GM23338 (cell line): ENCODE measurements around the gene ABCC10. TPM values are rescaled to one million over a fixed set of nuclear protein-coding genes. Genes with fewer than 3 reads are reported as not detected.

Source experiments
- ATAC-seq: fragments of 200-7000 bp; cut with Tn5 transposase; 3 replicates; pipeline ENCODE4 v1.9.1; 2020
- DNase-seq: peaks from one replicate; pipeline ENCODE4 v3.0.0-alpha.2; 2015; ENCODE audit warnings: low spot score
- H2AFZ ChIP-seq: fragments of 200-600 bp; sonication (generic); 2 replicates; pipeline ENCODE4 v1.8.0; 2016; ENCODE audit warnings: antibody characterized with exemption, mild to moderate bottlenecking, moderate library complexity
- H3F3A ChIP-seq: fragments of 200-600 bp; sonication (generic); replicated peaks from 2 replicates; pipeline ENCODE4 v1.8.0; 2017; ENCODE audit warnings: antibody characterized with exemption, mixed run types, low read depth
- H3K27ac ChIP-seq: fragments of 200-600 bp; sonication (generic); 2 replicates; pipeline ENCODE4 v1.6.1; 2016; ENCODE audit warnings: low read depth
- H3K27me3 ChIP-seq: fragments of 200-600 bp; sonication (generic); 2 replicates; pipeline ENCODE4 v1.8.0; 2016; ENCODE audit warnings: mild to moderate bottlenecking, mixed run types, moderate library complexity; ENCODE audit not compliant: insufficient read depth
- H3K36me3 ChIP-seq: fragments of 200-600 bp; sonication (generic); 2 replicates; pipeline ENCODE4 v1.8.0; 2016; ENCODE audit warnings: mild to moderate bottlenecking; ENCODE audit not compliant: insufficient read depth
- H3K4me1 ChIP-seq: fragments of 200-600 bp; sonication (generic); 2 replicates; pipeline ENCODE4 v1.8.0; 2016; ENCODE audit warnings: mild to moderate bottlenecking, moderate library complexity; ENCODE audit not compliant: insufficient read depth
- H3K4me2 ChIP-seq: fragments of 200-600 bp; sonication (generic); 2 replicates; pipeline ENCODE4 v1.7.1; 2017; ENCODE audit warnings: mixed run types
- H3K4me3 ChIP-seq: fragments of 200-600 bp; sonication (generic); 2 replicates; pipeline ENCODE4 v1.6.1; 2016; ENCODE audit warnings: mixed run types
- H3K79me2 ChIP-seq: fragments of 200-600 bp; sonication (generic); replicated peaks from 2 replicates; pipeline ENCODE4 v1.8.0; 2017; ENCODE audit warnings: mild to moderate bottlenecking; ENCODE audit not compliant: insufficient read depth
- H3K9me2 ChIP-seq: fragments of 200-600 bp; sonication (generic); 2 replicates; pipeline ENCODE4 v1.8.0; 2017; ENCODE audit not compliant: insufficient read depth
- H4K20me1 ChIP-seq: fragments of 200-600 bp; sonication (generic); replicated peaks from 2 replicates; pipeline ENCODE4 v1.8.0; 2017; ENCODE audit warnings: mild to moderate bottlenecking; ENCODE audit not compliant: insufficient read depth
- H3K27ac Mint-ChIP-seq: 2 replicates; pipeline ENCODE4 v1.8.0; 2020; ENCODE audit warnings: inconsistent platforms, mild to moderate bottlenecking, moderate library complexity, mixed read lengths
- H3K27me3 Mint-ChIP-seq: 3 replicates; pipeline ENCODE4 v1.8.0; 2022; ENCODE audit warnings: low read depth, mild to moderate bottlenecking, moderate library complexity, mixed read lengths, inconsistent platforms; ENCODE audit not compliant: insufficient read depth, poor library complexity
- H3K36me3 Mint-ChIP-seq: 3 replicates; pipeline ENCODE4 v1.8.0; 2021; ENCODE audit warnings: low read depth, mild to moderate bottlenecking, inconsistent platforms, moderate library complexity, mixed read lengths
- H3K4me1 Mint-ChIP-seq: 3 replicates; pipeline ENCODE4 v1.8.0; 2020; ENCODE audit warnings: mild to moderate bottlenecking, inconsistent platforms, mixed read lengths
- H3K4me3 Mint-ChIP-seq: 3 replicates; pipeline ENCODE4 v1.8.0; 2021; ENCODE audit warnings: moderate library complexity, mild to moderate bottlenecking, inconsistent platforms, mixed read lengths
- H3K9me3 Mint-ChIP-seq: 3 replicates; pipeline ENCODE4 v1.8.0; 2020; ENCODE audit warnings: moderate library complexity, mild to moderate bottlenecking, inconsistent platforms, mixed read lengths
- CREB1 ChIP-seq: fragments of 250-450 bp; sonication (Bioruptor Pico); IDR thresholded peaks from 2 replicates; pipeline ENCODE4 v1.5.0; 2020; ENCODE audit warnings: low read depth, mild to moderate bottlenecking, moderate library complexity
- CTCF ChIP-seq, 2 experiments: fragments of 200-600 bp in 1 of 2; sonication (generic) in 1 of 2; conservative IDR thresholded peaks; 2 replicates each; pipeline versions ENCODE4 v1.5.1 to v1.6.1; 2016 to 2017; ENCODE audit warnings: antibody characterized with exemption in 2 of 2, low read depth in 2 of 2, mild to moderate bottlenecking in 2 of 2, moderate library complexity in 1 of 2
- ETS1 ChIP-seq: IDR thresholded peaks from 2 replicates; pipeline ENCODE4 v1.6.1; 2016; ENCODE audit warnings: antibody characterized with exemption
- EZH2 ChIP-seq: fragments of 200-600 bp; sonication (generic); IDR thresholded peaks from one replicate; pipeline ENCODE4 v1.8.0; 2017; ENCODE audit warnings: antibody characterized with exemption, mild to moderate bottlenecking, low read depth; ENCODE audit not compliant: unreplicated experiment
- EZH2phosphoT487 ChIP-seq: fragments of 200-600 bp; sonication (generic); IDR thresholded peaks from one replicate; pipeline ENCODE4 v1.8.1; 2018; ENCODE audit warnings: antibody characterized with exemption; ENCODE audit not compliant: unreplicated experiment
- JUNB ChIP-seq: IDR thresholded peaks from one replicate; pipeline ENCODE4 v1.6.1; 2016; ENCODE audit warnings: antibody characterized with exemption; ENCODE audit not compliant: unreplicated experiment
- NANOG ChIP-seq: IDR thresholded peaks from 2 replicates; pipeline ENCODE4 v1.6.1; 2016; ENCODE audit warnings: antibody characterized with exemption, borderline replicate concordance
- POLR2AphosphoS5 ChIP-seq: IDR thresholded peaks from 2 replicates; pipeline ENCODE4 v1.6.1; 2016; ENCODE audit warnings: antibody characterized with exemption, low read depth
- STAT1 ChIP-seq: IDR thresholded peaks from one replicate; pipeline ENCODE4 v1.6.1; 2016; ENCODE audit warnings: antibody characterized with exemption; ENCODE audit not compliant: unreplicated experiment
- ZNF114 ChIP-seq: fragments of 250-450 bp; sonication (Bioruptor Pico); IDR thresholded peaks from 2 replicates; pipeline ENCODE4 v1.5.0; 2020; ENCODE audit warnings: mild to moderate bottlenecking, moderate library complexity
- ZNF331 ChIP-seq: fragments of 250-450 bp; sonication (Bioruptor Pico); IDR thresholded peaks from 2 replicates; pipeline ENCODE4 v1.5.0; 2020; ENCODE audit warnings: low read depth, mild to moderate bottlenecking, moderate library complexity
- polyA plus RNA-seq: library from polyadenylated mRNA; unstranded; fragments of >200 nt; fragmentation: Nextera tagmentation; extraction: Ambion mirVana; gene quantifications from 2 replicates; pipeline ENCODE4 v1.2.1, GENCODE V29; 2016
- total RNA-seq: library from RNA; depleted of rRNA; stranded (reverse); fragments of >200 nt; shearing (Covaris generic); gene quantifications from 2 replicates; pipeline ENCODE4 v1.2.3, GENCODE V29; 2014
- TF ChIP-seq, protein P1 (sequence below): IDR thresholded peaks from one replicate; pipeline ENCODE4 v1.6.1; 2018; ENCODE audit warnings: antibody characterized with exemption; ENCODE audit not compliant: unreplicated experiment
- TF ChIP-seq, protein P2 (sequence below): fragments of 250-450 bp; sonication (Bioruptor Pico); IDR thresholded peaks from 2 replicates; pipeline ENCODE4 v1.5.0; 2020; ENCODE audit warnings: mild to moderate bottlenecking, moderate library complexity

Gene ABCC10
- total and polyA plus RNA-seq, 2 experiments from 2014 or later, result 16.9 to 17.5 TPM

- peak overlapping the region; percentile 81 for H3K4me3 ChIP-seq
- DNase-seq (no peak), ATAC-seq (no peak)
- Mint-ChIP-seq H3K9me3 (no peaks in the 10 kb centered on the region), H3K4me3 (peak overlapping the region; percentile 88), H3K36me3 (no peaks in the 10 kb centered on the region; the same call in 2 of the 3 replicates), H3K4me1 (peaks cover 35% of the 10 kb centered on the region), H3K27ac (peak overlapping the region; percentile 48), H3K27me3 (peaks cover 7% of the 10 kb centered on the region)
- peak overlapping the region; percentile 52; the same call in 1 of the 2 replicates for H2AFZ ChIP-seq
- no peaks in the 10 kb centered on the region for H3K36me3 ChIP-seq
- peaks cover 35% of the 10 kb centered on the region for H3K4me1 ChIP-seq
- H3K4me2 ChIP-seq, result peak overlapping the region; percentile 97
- no peaks in the 10 kb centered on the region for H4K20me1 ChIP-seq
- no peaks in the 10 kb centered on the region for H3F3A ChIP-seq
- 0 out of 2 replicates have a peak overlapping the region, but pooled peaks have one; percentile 8 for H3K27ac ChIP-seq
- peaks cover 40% of the 10 kb centered on the region for H3K79me2 ChIP-seq
- TF ChIP-seq ZNF114 (CRISPR knock-in tag) (no peak), EZH2 (no peak), JUNB (no peak), CTCF (conservative IDR thresholded peaks at IDR 0.05; ENCODE audit: low read depth in 2 of 2) (no peak), ZNF331 (CRISPR knock-in tag) (no peak), POLR2AphosphoS5 (no peak), ETS1 (no peak), NANOG (no peak), CREB1 (CRISPR knock-in tag) (no peak), STAT1 (no peak), EZH2phosphoT487 (no peak)
- TF ChIP-seq, protein P1, sequence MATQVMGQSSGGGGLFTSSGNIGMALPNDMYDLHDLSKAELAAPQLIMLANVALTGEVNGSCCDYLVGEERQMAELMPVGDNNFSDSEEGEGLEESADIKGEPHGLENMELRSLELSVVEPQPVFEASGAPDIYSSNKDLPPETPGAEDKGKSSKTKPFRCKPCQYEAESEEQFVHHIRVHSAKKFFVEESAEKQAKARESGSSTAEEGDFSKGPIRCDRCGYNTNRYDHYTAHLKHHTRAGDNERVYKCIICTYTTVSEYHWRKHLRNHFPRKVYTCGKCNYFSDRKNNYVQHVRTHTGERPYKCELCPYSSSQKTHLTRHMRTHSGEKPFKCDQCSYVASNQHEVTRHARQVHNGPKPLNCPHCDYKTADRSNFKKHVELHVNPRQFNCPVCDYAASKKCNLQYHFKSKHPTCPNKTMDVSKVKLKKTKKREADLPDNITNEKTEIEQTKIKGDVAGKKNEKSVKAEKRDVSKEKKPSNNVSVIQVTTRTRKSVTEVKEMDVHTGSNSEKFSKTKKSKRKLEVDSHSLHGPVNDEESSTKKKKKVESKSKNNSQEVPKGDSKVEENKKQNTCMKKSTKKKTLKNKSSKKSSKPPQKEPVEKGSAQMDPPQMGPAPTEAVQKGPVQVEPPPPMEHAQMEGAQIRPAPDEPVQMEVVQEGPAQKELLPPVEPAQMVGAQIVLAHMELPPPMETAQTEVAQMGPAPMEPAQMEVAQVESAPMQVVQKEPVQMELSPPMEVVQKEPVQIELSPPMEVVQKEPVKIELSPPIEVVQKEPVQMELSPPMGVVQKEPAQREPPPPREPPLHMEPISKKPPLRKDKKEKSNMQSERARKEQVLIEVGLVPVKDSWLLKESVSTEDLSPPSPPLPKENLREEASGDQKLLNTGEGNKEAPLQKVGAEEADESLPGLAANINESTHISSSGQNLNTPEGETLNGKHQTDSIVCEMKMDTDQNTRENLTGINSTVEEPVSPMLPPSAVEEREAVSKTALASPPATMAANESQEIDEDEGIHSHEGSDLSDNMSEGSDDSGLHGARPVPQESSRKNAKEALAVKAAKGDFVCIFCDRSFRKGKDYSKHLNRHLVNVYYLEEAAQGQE, result no peak
- TF ChIP-seq, protein P2, sequence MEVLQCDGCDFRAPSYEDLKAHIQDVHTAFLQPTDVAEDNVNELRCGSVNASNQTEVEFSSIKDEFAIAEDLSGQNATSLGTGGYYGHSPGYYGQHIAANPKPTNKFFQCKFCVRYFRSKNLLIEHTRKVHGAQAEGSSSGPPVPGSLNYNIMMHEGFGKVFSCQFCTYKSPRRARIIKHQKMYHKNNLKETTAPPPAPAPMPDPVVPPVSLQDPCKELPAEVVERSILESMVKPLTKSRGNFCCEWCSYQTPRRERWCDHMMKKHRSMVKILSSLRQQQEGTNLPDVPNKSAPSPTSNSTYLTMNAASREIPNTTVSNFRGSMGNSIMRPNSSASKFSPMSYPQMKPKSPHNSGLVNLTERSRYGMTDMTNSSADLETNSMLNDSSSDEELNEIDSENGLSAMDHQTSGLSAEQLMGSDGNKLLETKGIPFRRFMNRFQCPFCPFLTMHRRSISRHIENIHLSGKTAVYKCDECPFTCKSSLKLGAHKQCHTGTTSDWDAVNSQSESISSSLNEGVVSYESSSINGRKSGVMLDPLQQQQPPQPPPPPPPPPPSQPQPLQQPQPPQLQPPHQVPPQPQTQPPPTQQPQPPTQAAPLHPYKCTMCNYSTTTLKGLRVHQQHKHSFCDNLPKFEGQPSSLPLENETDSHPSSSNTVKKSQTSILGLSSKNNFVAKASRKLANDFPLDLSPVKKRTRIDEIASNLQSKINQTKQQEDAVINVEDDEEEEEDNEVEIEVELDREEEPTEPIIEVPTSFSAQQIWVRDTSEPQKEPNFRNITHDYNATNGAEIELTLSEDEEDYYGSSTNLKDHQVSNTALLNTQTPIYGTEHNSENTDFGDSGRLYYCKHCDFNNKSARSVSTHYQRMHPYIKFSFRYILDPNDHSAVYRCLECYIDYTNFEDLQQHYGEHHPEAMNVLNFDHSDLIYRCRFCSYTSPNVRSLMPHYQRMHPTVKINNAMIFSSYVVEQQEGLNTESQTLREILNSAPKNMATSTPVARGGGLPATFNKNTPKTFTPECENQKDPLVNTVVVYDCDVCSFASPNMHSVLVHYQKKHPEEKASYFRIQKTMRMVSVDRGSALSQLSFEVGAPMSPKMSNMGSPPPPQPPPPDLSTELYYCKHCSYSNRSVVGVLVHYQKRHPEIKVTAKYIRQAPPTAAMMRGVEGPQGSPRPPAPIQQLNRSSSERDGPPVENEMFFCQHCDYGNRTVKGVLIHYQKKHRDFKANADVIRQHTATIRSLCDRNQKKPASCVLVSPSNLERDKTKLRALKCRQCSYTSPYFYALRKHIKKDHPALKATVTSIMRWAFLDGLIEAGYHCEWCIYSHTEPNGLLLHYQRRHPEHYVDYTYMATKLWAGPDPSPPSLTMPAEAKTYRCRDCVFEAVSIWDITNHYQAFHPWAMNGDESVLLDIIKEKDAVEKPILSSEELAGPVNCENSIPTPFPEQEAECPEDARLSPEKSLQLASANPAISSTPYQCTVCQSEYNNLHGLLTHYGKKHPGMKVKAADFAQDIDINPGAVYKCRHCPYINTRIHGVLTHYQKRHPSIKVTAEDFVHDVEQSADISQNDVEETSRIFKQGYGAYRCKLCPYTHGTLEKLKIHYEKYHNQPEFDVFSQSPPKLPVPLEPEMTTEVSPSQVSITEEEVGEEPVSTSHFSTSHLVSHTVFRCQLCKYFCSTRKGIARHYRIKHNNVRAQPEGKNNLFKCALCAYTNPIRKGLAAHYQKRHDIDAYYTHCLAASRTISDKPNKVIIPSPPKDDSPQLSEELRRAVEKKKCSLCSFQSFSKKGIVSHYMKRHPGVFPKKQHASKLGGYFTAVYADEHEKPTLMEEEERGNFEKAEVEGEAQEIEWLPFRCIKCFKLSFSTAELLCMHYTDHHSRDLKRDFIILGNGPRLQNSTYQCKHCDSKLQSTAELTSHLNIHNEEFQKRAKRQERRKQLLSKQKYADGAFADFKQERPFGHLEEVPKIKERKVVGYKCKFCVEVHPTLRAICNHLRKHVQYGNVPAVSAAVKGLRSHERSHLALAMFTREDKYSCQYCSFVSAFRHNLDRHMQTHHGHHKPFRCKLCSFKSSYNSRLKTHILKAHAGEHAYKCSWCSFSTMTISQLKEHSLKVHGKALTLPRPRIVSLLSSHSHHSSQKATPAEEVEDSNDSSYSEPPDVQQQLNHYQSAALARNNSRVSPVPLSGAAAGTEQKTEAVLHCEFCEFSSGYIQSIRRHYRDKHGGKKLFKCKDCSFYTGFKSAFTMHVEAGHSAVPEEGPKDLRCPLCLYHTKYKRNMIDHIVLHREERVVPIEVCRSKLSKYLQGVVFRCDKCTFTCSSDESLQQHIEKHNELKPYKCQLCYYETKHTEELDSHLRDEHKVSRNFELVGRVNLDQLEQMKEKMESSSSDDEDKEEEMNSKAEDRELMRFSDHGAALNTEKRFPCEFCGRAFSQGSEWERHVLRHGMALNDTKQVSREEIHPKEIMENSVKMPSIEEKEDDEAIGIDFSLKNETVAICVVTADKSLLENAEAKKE, result no peak
- no peaks in the 10 kb centered on the region for H3K9me2 ChIP-seq
- no peaks in the 10 kb centered on the region for H3K27me3 ChIP-seq
These were observed 49.4 kb downstream of the ABCC10 start for GRCh38 chr6:43476746-43477145.
